Pancreas (tissue), 10 donors: ENCODE measurements around the gene DLGAP1. TPM values are rescaled to one million over a fixed set of nuclear protein-coding genes. Genes with fewer than 3 reads are reported as not detected.

Source experiments
- ATAC-seq, 4 donors: fragments of 200-7000 bp; cut with Tn5 transposase; one replicate each; pipeline versions ENCODE4 v1.8.0 to v1.9.1; 2020; ENCODE audit warnings: mild to moderate bottlenecking in 4 of 4, moderate library complexity in 4 of 4
- DNase-seq, 6 donors: peaks; one replicate each; pipeline ENCODE4 v3.0.0-alpha.2; 2020
- FAIRE-seq: peaks from 2 replicates; lab custom pipeline; 2012; peaks lifted over from hg19 to GRCh38; lab: Jason Lieb, UNC
- H3K27ac ChIP-seq, 4 donors: fragments of 200-600 bp; sonication (generic); 1 replicate in 3 of 4; 2 replicates in 1 of 4; pipeline versions ENCODE4 v1.5.0 to v1.8.0; 2020
- H3K27me3 ChIP-seq, 4 donors: fragments of 200-600 bp; one replicate each; pipeline ENCODE4 v1.8.0; 2021
- H3K36me3 ChIP-seq, 3 donors: fragments of 200-600 bp; sonication (generic) in 1 of 3; one replicate each; pipeline versions ENCODE4 v1.5.0 to v1.8.0; 2020 to 2021
- H3K4me1 ChIP-seq, 3 donors: fragments of 200-600 bp; one replicate each; pipeline ENCODE4 v1.8.0; 2021
- H3K4me3 ChIP-seq, 4 donors: fragments of 200-600 bp; sonication (generic) in 2 of 4; one replicate each; pipeline versions ENCODE4 v1.5.0 to v1.8.0; 2020 to 2021
- H3K9me3 ChIP-seq, 4 donors: fragments of 200-600 bp; one replicate each; pipeline ENCODE4 v1.8.0; 2021
- CTCF ChIP-seq, 4 donors: fragments of 200-600 bp; sonication (generic) in 3 of 4; IDR thresholded peaks; one replicate each; pipeline versions ENCODE4 v1.5.0 to v1.8.0; 2021; ENCODE audit warnings: antibody characterized with exemption in 4 of 4
- WGBS, 2 donors: extraction: QIAGEN DNeasy Blood & Tissue Kit; methylation state at CpG; one replicate each; pipeline ENCODE4 v1.1.7; 2013; 5-methylcytosine and 5-hydroxymethylcytosine counted together
- intact Hi-C, 3 donors: fragments of 100-400 bp; cut with DNase I; formaldehyde crosslinking; loops; one replicate each; pipeline versions ENCODE4 v1.11.1 to v1.14.2; 2022
- polyA plus RNA-seq, 2 donors: library from polyadenylated mRNA; stranded (reverse); fragments of 200-250 nt; gene quantifications; one replicate each; pipeline ENCODE4 v1.2.3, GENCODE V29; 2013
- total RNA-seq, 6 donors: library from RNA; stranded (reverse); fragmentation: NEBNext Ultra II Directional in 4 of 6; extraction: Animal tissue kit (Norgen Biotek cat#: 25700) in 4 of 6; gene quantifications; one replicate each; pipeline versions ENCODE4 v1.2.1 to v1.2.4, GENCODE V29; 2021 to 2023
- donor health status: healthy with polysubstance abuse.
- donor health status: DM: no; HTN: no; CAD: no; lungs with moderate emphysema.
- donor health status: DM: no; HTN: no; CAD: no.
- donor health status: control.
- donor health status: control.
- donor health status: Bipolar disorder and iron deficiency.
- donor health status: DM: yes; HTN: yes; CAD: no.
- donor health status: DM: no; HTN: no; CAD: no.
- donor health status: DM: no; HTN: no; CAD: no.
- donor health status: DM: yes; HTN: yes; CAD: no.

DLGAP1 gene
- total and polyA plus RNA-seq, 8 donors: 0.12 to 0.62 (median 0.30) TPM; not detected in 2

GRCh38 chr18:3645384-3646156, 809.5 kb downstream of the DLGAP1 start:
- 78 to 81% methylated on average over 5 of the region's 5 CpGs for WGBS, 2 donors
- ATAC-seq (no peak), FAIRE-seq (no peak), DNase-seq (no peak)
- Histone ChIP-seq H3K27me3 (no peaks in the 10 kb centered on the region), H3K9me3 (no peaks in the 10 kb centered on the region), H3K36me3 (no peaks in the 10 kb centered on the region), H3K4me3 (no peak overlapping the region), H3K27ac (no peak overlapping the region), H3K4me1 (no peaks in the 10 kb centered on the region)
- TF ChIP-seq CTCF (IDR thresholded peaks at IDR 0.05): no peak
- intact Hi-C loops: no loop called here

GRCh38 chr18:3634250-3634939, 820.7 kb downstream of the DLGAP1 start:
- no peak for TF ChIP-seq CTCF (IDR thresholded peaks at IDR 0.05)
- Histone ChIP-seq H3K4me1 (no peaks in the 10 kb centered on the region), H3K27ac (no peak overlapping the region), H3K36me3 (no peaks in the 10 kb centered on the region), H3K9me3 (no peaks in the 10 kb centered on the region), H3K27me3 (no peaks in the 10 kb centered on the region), H3K4me3 (no peak overlapping the region)
- DNase-seq (no peak), FAIRE-seq (no peak), ATAC-seq (no peak)
- 66 to 77% methylated on average over 3 of the region's 3 CpGs for WGBS, 2 donors
- intact Hi-C loops: no loop called here

DNA sequence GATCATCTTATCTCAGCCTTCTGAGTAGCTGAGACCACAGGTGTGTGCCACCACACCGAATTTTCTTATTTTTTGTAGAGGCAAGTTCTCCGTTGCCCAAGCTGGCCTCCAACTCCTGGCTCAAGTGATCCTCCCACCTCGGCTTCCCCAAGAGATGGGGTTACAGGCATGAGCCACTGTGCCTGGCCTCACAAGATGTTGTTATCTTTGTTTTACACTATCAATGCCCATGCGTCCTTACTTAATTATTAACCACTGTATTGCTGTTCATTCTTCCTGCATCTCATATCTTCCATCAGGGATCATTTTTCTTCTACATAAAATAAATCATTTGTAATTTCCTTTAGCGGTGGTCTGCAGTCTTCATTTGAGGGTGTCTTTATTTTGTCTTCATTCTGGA, 823.2 kb downstream of the DLGAP1 start:
- no peak for DNase-seq
- no peak for TF ChIP-seq CTCF (IDR thresholded peaks at IDR 0.05)
- H3K36me3 ChIP-seq: no peaks in the 10 kb centered on the region

DNA sequence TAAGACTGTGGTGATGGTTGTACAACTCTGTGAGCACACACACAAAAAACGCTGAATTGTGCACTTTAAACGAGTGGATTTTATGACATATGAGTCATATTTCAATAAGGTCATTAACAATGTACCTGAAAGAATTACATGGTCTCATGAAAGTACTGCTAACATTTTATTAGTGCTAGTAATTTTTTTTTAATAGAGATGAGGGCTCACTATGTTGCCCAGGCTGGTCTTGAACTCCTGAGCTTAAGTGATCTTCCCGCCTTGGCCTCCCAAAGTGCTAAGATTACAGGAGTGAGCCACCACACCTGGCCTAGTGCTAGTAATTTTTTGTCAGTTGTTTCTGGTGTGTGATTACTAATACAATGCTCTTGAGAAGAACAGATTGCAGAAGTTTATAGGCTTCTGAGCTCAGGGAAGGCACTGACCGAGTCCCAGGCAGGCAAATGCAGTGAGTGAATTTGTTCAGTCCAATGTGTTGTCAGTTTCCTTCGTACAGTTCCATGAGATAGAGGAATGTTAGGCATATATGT, 828.1 kb downstream of the DLGAP1 start:
- TF ChIP-seq CTCF (IDR thresholded peaks at IDR 0.05): no peak
- ATAC-seq: no peak
- H3K4me3 ChIP-seq: no peak overlapping the region
- H3K36me3 ChIP-seq: no peaks in the 10 kb centered on the region
- 85 to 91% methylated on average over 5 of the region's 5 CpGs for WGBS, 2 donors
- peaks cover 0 to 16% (median 0%) of the 10 kb centered on the region in 3 donors for H3K4me1 ChIP-seq
- H3K9me3 ChIP-seq: no peaks in the 10 kb centered on the region
- no peak overlapping the region for H3K27ac ChIP-seq
- H3K27me3 ChIP-seq: no peaks in the 10 kb centered on the region
- no peak for DNase-seq
- no peak for FAIRE-seq
- intact Hi-C loops: no loop called here

More for the DNA sequence above, 823.2 kb downstream of the DLGAP1 start:
- H3K27me3 ChIP-seq: no peaks in the 10 kb centered on the region
- ATAC-seq: no peak
- H3K4me3 ChIP-seq: no peak overlapping the region
- 78% methylated on average over 5 of the region's 5 CpGs for WGBS, 2 donors
- intact Hi-C loops: no loop called here
- H3K4me1 ChIP-seq: no peaks in the 10 kb centered on the region
- H3K9me3 ChIP-seq: no peaks in the 10 kb centered on the region
- no peak for FAIRE-seq
- no peak overlapping the region for H3K27ac ChIP-seq

DNA sequence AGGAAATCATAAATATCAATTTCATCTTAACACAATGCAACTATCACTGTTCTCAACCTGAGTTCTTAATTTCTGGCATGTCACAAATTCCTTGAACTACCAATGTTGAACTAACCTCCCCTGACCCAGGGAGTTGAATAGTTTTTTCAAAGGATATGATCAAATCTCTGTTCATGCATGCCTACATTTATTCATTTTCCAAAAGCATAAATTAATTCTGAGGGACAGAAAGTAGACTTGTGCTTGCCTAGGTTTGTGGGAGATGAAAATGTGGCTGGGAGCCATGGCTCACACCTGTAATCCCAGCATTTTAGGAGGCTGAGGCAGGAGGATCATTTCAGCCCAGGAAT, 829.4 kb downstream of the DLGAP1 start:
- intact Hi-C loops: no loop called here
- DNase-seq (no peak), FAIRE-seq (no peak), ATAC-seq (no peak)
- Histone ChIP-seq H3K9me3 (no peaks in the 10 kb centered on the region), H3K36me3 (no peaks in the 10 kb centered on the region), H3K27me3 (no peaks in the 10 kb centered on the region), H3K27ac (no peak overlapping the region), H3K4me3 (no peak overlapping the region), H3K4me1 (peaks cover 0 to 16% (median 0%) of the 10 kb centered on the region in 3 donors)
- no peak for TF ChIP-seq CTCF (IDR thresholded peaks at IDR 0.05)
